ENCODE measurements around the gene NRF1. TPM values are rescaled to one million over a fixed set of nuclear protein-coding genes. Genes with fewer than 3 reads are reported as not detected.

The NRF1 gene
- total RNA-seq, 1 donor from 2014 or later, result 18.1 TPM

DNA sequence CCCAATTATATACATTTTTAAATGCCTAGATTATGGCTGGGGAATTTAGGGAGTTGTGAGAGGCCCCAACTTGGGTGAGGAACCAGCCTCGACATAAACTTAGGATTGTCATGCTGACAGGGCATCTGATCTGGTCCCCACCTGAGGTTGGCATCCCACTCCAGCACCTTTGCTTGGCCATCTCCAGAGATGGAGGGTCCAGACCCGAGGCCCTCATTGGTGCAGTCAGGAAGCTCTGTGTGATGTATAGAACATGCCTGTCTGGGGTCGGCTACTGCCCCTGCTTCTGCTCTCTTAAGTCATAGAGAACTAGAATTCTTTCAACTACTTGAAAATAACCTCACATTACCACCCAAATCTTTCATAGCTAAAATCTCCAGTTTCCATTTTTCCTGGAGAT, 153.8 kb downstream of the NRF1 start:
- no peaks in the 10 kb centered on the region for H3K4me1 Mint-ChIP-seq (ENCODE audit: unreplicated experiment)
- H3K9me3 Mint-ChIP-seq (ENCODE audit: unreplicated experiment), result no peaks in the 10 kb centered on the region
- TF ChIP-seq, protein P1, sequence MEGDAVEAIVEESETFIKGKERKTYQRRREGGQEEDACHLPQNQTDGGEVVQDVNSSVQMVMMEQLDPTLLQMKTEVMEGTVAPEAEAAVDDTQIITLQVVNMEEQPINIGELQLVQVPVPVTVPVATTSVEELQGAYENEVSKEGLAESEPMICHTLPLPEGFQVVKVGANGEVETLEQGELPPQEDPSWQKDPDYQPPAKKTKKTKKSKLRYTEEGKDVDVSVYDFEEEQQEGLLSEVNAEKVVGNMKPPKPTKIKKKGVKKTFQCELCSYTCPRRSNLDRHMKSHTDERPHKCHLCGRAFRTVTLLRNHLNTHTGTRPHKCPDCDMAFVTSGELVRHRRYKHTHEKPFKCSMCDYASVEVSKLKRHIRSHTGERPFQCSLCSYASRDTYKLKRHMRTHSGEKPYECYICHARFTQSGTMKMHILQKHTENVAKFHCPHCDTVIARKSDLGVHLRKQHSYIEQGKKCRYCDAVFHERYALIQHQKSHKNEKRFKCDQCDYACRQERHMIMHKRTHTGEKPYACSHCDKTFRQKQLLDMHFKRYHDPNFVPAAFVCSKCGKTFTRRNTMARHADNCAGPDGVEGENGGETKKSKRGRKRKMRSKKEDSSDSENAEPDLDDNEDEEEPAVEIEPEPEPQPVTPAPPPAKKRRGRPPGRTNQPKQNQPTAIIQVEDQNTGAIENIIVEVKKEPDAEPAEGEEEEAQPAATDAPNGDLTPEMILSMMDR (IDR thresholded peaks at IDR 0.05; ENCODE audit: unreplicated experiment), result no peak
- no peak overlapping the region for H3K27ac Mint-ChIP-seq (ENCODE audit: unreplicated experiment)
- no peaks in the 10 kb centered on the region for H3K27me3 Mint-ChIP-seq (ENCODE audit: unreplicated experiment)
- peaks cover 3% of the 10 kb centered on the region for H3K36me3 Mint-ChIP-seq (ENCODE audit: low read depth, unreplicated experiment)
- DNase-seq (ENCODE audit: low spot score), result no peak
- no peak overlapping the region for H3K4me3 Mint-ChIP-seq (ENCODE audit: unreplicated experiment)

DNA sequence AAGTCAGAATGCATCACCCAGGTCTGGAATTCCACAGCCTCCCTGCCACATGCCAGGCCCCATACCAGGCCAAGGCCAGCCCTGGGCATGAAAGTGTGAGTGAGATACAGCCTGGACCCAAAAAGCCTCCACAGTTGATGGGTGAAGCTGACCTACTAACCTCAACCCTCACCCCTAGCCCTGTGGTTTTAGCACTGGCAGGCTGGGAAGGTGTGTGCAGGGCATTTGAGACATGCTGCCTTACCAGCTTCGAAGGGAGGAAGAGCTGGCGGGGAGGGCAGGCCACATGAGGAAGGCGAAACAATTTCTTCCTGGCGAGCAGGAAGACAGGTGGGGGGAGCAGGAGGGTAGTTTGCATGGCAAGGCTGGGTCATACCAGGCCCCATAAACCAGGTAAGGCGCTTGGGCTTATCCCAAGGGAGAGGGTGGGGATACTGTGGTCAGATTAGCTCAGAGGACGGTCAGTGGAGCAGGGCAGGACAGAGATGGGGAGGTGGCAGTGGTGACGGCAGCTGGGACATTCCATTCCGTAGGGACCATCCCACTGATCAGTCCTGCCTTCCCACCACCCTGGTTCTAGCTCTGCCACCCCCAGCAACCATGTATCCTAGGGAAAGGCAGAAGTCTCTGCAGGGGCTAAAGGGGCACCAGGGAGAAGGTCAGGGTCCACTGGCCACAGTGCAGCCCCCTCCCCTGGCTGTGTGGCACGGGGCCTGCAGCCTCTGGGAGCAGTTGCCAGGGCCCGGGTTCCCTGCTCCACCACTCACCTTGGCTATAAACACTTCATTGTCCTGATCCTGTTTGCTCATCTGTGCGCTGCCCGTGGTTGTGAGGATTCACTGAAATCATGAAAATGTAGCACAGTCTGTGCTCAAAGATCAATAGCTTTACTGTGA, 155.8 kb downstream of the NRF1 start:
- no peak for DNase-seq (ENCODE audit: low spot score)
- TF ChIP-seq, protein P1 (IDR thresholded peaks at IDR 0.05; ENCODE audit: unreplicated experiment), result no peak
- peaks cover 4% of the 10 kb centered on the region for H3K4me1 Mint-ChIP-seq (ENCODE audit: unreplicated experiment)
- peaks cover 3% of the 10 kb centered on the region for H3K36me3 Mint-ChIP-seq (ENCODE audit: low read depth, unreplicated experiment)
- H3K27me3 Mint-ChIP-seq (ENCODE audit: unreplicated experiment), result no peaks in the 10 kb centered on the region
- H3K9me3 Mint-ChIP-seq (ENCODE audit: unreplicated experiment), result no peaks in the 10 kb centered on the region
- no peak overlapping the region for H3K27ac Mint-ChIP-seq (ENCODE audit: unreplicated experiment)
- no peak overlapping the region for H3K4me3 Mint-ChIP-seq (ENCODE audit: unreplicated experiment)

DNA sequence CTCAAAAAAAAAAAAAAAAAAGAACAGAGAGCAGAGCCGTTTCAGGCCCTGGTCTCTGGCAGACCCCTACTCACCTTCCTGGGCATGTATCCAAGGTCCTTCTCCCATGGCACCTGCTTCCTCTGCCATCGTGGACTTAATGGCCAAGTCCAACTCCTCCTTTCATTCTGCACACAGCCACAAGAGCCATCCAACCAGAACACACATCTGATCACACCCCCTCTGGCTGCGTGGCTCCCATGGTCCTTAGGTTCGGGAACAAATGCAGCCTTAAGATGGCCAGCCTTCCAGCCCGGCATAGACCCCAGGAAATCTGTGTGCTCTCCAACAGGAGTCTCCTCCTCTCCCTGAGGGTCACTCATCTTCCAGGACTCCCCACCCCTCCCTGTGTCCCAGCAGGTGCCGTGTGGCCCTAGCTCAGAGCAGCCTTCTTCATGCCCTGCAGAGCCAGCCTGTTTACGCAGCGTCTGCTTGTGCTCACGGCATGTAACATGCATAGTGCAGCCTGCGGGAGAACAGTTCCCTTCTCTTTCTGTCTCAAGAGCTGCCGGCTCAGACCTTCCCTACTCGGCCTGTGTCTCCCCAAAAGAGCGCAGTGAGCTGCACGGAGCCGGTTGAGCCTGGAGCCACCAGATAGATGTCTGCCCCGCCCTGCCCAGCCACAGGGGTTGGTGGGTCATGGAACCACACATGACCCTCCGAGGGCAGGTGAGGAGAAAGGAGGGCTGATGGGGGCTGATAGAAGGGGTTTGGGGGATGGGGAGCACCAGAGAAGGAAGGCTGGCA, 157.3 kb downstream of the NRF1 start:
- H3K4me1 Mint-ChIP-seq (ENCODE audit: unreplicated experiment), result peaks cover 4% of the 10 kb centered on the region
- no peak overlapping the region for H3K27ac Mint-ChIP-seq (ENCODE audit: unreplicated experiment)
- H3K9me3 Mint-ChIP-seq (ENCODE audit: unreplicated experiment), result no peaks in the 10 kb centered on the region
- TF ChIP-seq, protein P1 (IDR thresholded peaks at IDR 0.05; ENCODE audit: unreplicated experiment), result no peak
- no peaks in the 10 kb centered on the region for H3K27me3 Mint-ChIP-seq (ENCODE audit: unreplicated experiment)
- no peak for DNase-seq (ENCODE audit: low spot score)
- H3K4me3 Mint-ChIP-seq (ENCODE audit: unreplicated experiment), result peak overlapping the region; percentile 19
- peaks cover 3% of the 10 kb centered on the region for H3K36me3 Mint-ChIP-seq (ENCODE audit: low read depth, unreplicated experiment)

DNA sequence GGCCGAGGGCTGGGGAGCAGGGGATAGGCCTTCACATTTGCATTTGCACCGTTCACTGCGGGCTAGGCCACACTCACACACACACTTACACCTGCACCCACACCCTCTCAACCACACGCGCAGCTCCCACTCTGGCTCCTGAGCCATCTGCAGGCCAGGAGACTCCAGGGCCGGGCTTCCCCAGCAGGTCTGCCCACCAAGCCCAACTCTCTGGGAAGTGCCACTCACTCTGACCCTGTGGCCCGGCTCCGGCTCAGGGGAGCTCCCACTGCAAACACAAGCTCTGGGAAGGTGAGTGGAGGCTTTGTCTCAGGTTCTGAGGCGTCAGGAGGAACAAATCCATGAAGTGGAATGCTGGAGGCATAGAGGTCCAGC, 157.9 kb downstream of the NRF1 start:
- peaks cover 4% of the 10 kb centered on the region for H3K4me1 Mint-ChIP-seq (ENCODE audit: unreplicated experiment)
- H3K27me3 Mint-ChIP-seq (ENCODE audit: unreplicated experiment), result peaks cover 3% of the 10 kb centered on the region
- peaks cover 3% of the 10 kb centered on the region for H3K36me3 Mint-ChIP-seq (ENCODE audit: low read depth, unreplicated experiment)
- no peaks in the 10 kb centered on the region for H3K9me3 Mint-ChIP-seq (ENCODE audit: unreplicated experiment)
- no peak overlapping the region for H3K4me3 Mint-ChIP-seq (ENCODE audit: unreplicated experiment)
- no peak overlapping the region for H3K27ac Mint-ChIP-seq (ENCODE audit: unreplicated experiment)
- TF ChIP-seq, protein P1 (IDR thresholded peaks at IDR 0.05; ENCODE audit: unreplicated experiment), result no peak
- DNase-seq (ENCODE audit: low spot score), result no peak
